H1 (cell line): Measurements from ENCODE around the gene CFAP74. TPM values are rescaled to one million over a fixed set of nuclear protein-coding genes. Genes with fewer than 3 reads are reported as not detected.

ENCODE experiments used
- ATF2 ChIP-seq: IDR thresholded peaks from 2 replicates; pipeline ENCODE4 v1.6.1; 2012; ENCODE audit warnings: low read length, inconsistent platforms
- CHD7 ChIP-seq: fragments of 300-600 bp; sonication (generic); IDR thresholded peaks from 2 replicates; pipeline ENCODE4 v1.7.1; 2012; ENCODE audit warnings: low read length, moderate library complexity, mild to moderate bottlenecking, inconsistent platforms; ENCODE audit not compliant: insufficient replicate concordance
- EP300 ChIP-seq, 2 experiments: IDR thresholded peaks; 1 replicate in 1 of 2; 2 replicates in 1 of 2; pipeline ENCODE4 v1.6.1; 2011 to 2012; ENCODE audit warnings: low read depth in 2 of 2, low read length in 2 of 2, mild to moderate bottlenecking in 2 of 2, borderline replicate concordance in 1 of 2, inconsistent platforms in 1 of 2, moderate library complexity in 1 of 2
- GTF2F1 ChIP-seq: IDR thresholded peaks from 2 replicates; pipeline ENCODE4 v1.6.1; 2012; ENCODE audit warnings: low read depth, low read length, improper control_type of control experiment, borderline replicate concordance
- JUND ChIP-seq: IDR thresholded peaks from 2 replicates; pipeline ENCODE4 v1.6.1; 2011; ENCODE audit warnings: mild to moderate bottlenecking, improper control_type of control experiment, low read length
- NRF1 ChIP-seq: IDR thresholded peaks from 2 replicates; pipeline ENCODE4 v1.6.1; 2011; ENCODE audit warnings: mild to moderate bottlenecking, low read depth, low read length, improper control_type of control experiment
- POLR2AphosphoS5 ChIP-seq: IDR thresholded peaks from 2 replicates; pipeline ENCODE4 v1.6.1; 2011; ENCODE audit warnings: low read depth, low read length
- RBBP5 ChIP-seq: IDR thresholded peaks from 2 replicates; pipeline ENCODE4 v1.7.1; 2012; ENCODE audit warnings: low read depth, mild to moderate bottlenecking, inconsistent platforms, low read length, moderate library complexity, borderline replicate concordance
- SIRT6 ChIP-seq: IDR thresholded peaks from one replicate; pipeline ENCODE4 v1.7.1; 2012; ENCODE audit warnings: low read length, inconsistent platforms
- SRF ChIP-seq: IDR thresholded peaks from 2 replicates; pipeline ENCODE4 v1.6.1; 2011; ENCODE audit warnings: mild to moderate bottlenecking, low read depth, low read length, moderate library complexity
- polyA plus RNA-seq, 7 experiments: library from polyadenylated mRNA; depleted of rRNA in 3 of 7; stranded (reverse) in 5 of 7; unstranded in 2 of 7; fragments of >200 nt in 5 of 7; fragments of 200-250 nt in 2 of 7; gene quantifications; 1 replicate in 5 of 7; 2 replicates in 1 of 7; 4 replicates in 1 of 7; pipeline versions ENCODE4 v1.2.1 to v1.2.3, GENCODE V29; 2011 to 2013; ENCODE audit warnings: missing spikeins in 2 of 7, mixed read lengths in 2 of 7
- total RNA-seq: library from RNA; stranded (reverse); fragmentation: NEBNext Ultra II Directional; extraction: Animal tissue kit (Norgen Biotek cat#: 25700); gene quantifications from 2 replicates; pipeline ENCODE4 v1.2.1, GENCODE V29; 2021

CFAP74 gene
- total and polyA plus RNA-seq, 2 of the 8 experiments (the other 6 are each of a cell fraction or from before 2014, with no cell fraction given) = 0.09 to 0.20 TPM

- no peak for TF ChIP-seq CHD7
- no peak; the same call in 1 of the 2 replicates for TF ChIP-seq POLR2AphosphoS5
- no peak for TF ChIP-seq NRF1
- no peak for TF ChIP-seq EP300 (IDR thresholded peaks at IDR 0.05; ENCODE audit: borderline replicate concordance in 1 of 2, low read depth in 2 of 2, low read length in 2 of 2)
- no peak for TF ChIP-seq ATF2
- TF ChIP-seq SRF = no peak
- peak; percentile 48; the same call in 1 of the 2 replicates for TF ChIP-seq RBBP5
- no peak for TF ChIP-seq JUND
- no peak for TF ChIP-seq SIRT6
- no peak for TF ChIP-seq GTF2F1
Observed at GRCh38 chr1:1918901-1919303, 84.7 kb downstream of the CFAP74 start, which contains the start of gene TMEM52 (continued).
